Measurements from ENCODE around the gene CENATAC.
A peak's percentile ranks its signal among the peaks of the same experiment; 100 is the strongest.
"Not testable (repeated sequence)": the region's sequence is repeated elsewhere in the genome, so short reads cannot be mapped to it uniquely, and the experiment has no call there.

The CENATAC gene

DNA sequence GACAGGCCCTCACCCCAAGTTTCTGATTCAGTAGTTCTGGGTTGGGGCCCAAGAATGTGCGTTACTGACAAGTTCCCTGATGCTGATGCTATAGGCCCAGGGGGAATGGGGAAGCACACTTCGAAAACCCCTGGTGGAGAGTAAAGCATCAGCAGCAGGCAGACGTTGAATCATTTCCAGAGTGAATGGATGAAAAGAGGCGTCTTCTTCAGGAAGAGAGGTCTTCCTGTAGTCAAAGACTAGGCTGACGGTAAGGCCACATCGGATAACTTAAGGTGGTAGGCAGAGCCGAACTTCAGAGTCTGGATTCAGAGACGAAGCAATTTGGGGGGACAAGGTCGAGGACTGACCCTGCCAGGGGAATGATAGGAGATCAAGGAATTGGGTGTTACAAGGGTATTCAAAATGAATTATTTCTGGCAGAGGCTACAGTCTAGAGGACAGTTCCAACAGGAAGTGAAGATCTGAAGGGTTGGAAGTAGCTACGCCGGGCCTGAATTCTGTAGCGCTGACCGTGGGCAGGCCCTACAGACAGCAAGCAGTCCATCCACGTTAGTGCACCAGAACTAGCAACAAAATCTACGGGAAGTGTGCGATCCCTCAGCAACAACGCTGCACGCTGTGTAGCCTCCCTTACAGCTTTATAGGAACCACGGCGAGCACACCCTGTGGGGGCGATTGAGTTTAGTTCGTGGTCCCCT lies 862 bp upstream of the CENATAC start:
- DNase-seq, result no peak

DNA sequence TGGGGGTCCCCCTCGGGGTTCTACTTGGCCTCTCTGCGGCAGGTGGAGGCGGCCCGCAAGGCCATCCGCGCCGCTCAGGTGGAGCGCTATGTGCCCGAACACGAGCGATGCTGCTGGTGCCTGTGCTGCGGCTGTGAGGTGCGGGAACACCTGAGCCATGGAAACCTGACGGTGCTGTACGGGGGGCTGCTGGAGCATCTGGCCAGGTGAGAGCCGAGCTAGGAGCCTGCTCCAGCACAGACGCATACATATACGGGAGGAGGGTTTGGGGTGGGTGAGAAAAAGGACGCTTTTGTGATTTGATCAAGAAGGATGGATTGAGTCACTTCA lies 415 bp downstream of the CENATAC start:
- DNase-seq, result no peak

DNA sequence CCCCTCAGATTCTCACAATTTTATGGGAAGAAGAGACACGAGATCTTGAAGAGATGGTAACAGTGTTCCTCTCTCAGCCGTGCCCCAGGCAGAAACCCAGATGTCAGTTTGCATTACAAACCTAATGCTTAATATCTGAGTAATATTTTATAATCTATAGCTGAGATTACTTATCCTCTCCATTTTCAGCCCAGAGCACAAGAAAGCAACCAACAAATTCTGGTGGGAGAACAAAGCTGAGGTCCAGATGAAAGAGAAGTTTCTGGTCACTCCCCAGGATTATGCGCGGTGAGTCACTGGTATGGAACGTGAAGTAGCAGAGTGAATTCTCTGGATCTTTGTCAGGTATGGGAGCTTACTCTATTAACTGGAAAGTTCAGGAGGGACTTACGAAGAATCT lies 884 bp downstream of the CENATAC start:
- no peak for DNase-seq

DNA sequence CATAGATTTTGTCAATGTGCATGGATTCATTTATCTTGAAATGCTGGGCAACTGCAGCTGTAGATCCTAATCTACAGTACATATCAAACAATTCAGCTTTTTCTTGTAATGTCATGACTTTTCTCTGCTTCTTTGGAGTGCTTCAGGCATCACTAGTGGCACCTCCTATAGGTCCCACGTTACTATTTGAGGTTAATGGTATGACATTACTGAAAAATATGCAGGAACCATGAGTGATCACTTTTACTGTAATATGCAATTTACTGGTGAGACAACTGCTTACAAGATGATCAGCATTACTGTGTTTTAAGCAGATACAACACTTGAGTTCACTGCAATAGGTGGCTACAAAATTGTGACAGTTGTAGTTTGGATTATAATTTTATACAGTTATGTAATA lies 3.0 kb downstream of the CENATAC start:
- DNase-seq, result no peak

DNA sequence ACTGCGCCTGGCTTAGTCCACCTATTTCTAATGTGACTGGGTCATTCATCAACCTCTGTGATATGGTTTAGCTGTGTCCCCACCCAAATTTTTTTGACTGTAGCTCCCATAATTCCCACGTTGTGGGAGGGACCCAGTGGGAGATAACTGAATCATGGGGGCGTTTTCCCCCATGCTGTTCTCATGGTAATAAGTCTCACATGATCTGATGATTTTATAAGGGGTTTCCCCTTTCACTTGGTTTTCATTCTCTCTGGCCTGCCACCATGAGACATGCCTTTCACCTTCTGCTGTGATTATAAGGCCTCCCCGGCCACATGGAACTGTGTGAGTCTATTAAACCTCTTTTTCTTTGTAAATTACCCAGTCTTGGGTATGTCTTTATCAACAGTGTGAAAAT lies 8.7 kb downstream of the CENATAC start:
- no peak for DNase-seq

DNA sequence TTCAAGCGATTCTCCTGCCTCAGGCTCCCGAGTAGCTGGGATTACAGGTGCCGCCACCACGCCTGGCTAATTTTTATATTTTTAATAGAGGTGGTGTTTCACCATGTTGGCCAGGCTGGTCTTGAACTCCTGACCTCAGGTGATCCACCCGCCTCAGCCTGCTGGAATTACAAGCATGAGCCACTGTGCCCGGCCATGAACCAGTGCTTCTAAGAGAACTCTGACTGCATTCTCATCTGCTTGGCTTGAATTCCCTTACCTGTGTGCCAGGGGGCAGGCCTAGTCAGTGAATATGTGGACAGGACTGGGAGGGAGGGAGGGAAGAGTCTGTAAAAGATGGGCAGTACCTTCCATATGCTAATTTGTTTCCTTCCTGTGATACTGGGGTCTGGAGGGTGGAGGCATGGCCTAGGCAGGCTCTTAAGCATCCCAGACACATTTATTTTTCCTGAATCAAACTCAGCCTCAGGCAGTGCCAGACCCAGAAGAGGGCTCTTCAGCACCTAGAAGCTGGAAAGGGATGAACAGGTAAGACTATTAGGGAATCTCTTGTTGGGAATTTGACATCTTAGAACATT lies 13.6 kb downstream of the CENATAC start:
- DNase-seq, result no peak

DNA sequence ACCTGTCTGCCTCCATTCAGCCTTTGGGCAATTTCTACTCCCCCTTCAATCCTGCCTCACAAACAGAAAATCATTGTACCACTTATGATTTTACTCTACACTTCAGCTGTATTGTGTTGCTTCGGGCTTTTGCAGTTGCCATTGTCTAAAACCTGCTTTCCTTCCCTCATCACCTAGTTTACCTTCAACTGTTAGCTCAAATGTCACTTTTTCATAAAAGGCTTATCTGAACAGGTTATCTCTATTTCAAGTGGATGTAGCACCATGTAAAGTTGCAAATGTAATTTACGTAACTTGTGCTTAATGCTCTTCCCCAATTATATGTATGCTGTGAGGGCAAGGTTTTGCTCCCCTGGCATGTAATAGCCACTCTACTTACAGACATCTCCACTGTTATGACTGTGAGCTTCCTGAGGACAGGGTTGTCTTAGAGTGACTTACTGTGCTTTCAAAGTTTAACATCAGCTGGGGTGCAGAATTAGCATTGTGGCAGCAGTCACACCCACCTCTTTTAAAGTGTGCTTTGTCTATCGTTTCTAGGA lies 14.8 kb downstream of the CENATAC start:
- DNase-seq, result no peak

DNA sequence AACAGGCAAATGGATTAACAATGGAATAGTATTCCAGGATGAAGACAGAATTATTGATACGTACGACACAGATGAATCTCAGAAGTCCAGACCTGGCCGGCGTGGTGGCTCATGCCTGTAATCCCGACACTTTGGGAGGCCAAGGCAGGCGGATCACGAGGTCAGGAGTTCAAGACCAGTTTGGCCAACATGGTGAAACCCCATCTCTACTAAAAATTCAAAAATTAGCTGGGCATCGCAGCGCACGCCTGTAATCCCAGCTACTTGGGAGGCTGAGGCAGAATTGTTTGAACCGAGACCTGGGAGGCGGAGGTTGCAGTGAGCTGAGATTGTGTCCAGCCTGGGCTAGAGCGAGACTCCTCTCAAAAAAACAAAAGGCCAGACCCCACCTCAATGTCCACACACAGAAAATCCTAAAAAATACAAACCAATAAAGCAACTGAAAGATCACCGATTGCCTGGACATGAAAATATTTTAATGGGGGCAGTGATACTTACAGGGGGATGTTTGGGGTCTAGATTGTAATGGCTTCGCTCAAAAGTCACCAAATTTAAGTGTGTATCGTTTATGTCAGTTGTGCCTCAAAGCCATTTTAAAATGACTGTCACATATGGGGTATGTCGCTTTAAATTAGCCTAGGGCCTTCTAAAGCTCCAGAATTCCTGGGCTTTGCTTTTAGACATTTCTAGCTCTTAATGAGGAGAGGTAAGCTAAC lies 16.4 kb downstream of the CENATAC start:
- DNase-seq, result no peak

DNA sequence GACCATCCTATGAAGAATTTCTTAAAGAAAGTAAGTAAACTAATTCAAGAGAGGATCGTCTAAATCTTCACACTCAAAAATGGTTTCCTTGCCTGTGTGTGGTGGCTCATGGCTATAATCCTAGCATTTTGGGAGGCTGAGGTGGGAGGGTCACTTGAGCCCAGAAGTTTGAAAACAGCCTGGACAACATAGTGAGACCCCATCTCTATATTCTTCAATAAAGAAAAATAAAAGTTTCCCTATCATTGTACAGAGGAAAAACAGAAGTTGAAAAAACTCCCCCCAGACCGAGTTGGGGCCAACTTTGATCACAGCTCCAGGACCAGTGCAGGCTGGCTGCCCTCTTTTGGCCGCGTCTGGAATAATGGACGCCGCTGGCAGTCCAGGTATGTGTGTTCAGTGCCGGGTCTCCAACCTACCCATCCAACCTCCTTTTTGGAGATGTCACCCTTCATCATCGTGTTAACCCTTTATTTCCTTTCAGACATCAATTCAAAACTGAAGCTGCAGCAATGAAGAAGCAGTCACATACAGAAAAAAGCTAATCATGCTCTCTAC lies 17.2 kb downstream of the CENATAC start:
- DNase-seq, result no peak

DNA sequence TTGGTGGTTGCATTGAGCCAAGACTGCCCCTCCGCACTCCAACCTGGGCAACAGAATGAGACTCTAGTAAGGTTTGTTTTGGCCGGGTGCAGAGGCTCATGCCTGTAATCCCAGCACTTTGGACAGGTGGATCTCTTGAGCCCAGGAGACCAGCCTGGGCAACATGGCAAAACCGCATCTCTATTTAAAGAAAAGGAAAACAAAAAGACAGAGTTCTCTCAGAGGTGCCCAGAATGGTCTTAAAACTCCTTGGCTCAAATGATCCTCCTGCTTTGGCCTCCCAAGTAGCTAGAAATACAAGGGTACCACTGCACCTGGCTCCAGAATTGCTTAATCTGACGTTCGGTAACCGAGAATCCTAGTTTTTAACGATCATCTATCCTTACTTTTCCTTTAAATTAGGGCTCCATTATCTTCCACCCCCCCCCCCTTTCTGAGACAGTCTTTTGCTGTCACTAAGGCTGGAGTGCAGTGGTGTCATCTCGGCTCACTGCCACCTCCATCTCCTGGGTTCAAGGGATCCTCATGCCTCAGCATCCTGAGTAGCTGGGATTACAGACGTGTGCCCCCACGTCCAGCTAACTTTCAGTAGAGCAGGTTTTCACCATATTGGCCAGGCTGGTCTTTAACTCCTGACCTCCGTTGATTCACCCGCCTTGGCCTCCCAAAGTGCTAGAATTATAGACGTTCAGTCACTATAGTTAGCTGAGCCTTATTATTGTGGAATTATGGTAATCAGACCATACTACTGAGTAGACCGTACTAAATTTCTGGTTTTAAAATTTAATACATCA lies 18.5 kb downstream of the CENATAC start:
- DNase-seq, result no peak

DNA sequence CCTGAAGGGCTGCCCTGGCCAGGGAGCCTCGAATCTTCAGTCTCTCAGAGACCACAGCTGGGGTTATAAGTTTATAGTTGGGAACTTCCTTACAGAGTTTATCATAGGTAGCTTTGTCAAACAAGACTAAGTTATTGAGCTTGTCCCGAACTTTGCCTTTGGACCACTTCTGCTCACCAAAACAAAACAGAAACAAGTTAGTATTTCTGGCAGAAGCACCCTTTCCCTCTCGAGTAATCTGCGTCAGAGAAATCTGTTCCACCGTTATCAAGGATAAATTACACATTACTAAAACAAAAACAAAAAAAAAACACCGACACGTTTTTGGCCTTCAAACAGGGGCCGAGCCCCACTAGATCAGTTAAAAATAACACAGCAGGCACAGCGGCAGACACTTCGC lies 19.4 kb downstream of the CENATAC start:
- not testable (repeated sequence) for DNase-seq

DNA sequence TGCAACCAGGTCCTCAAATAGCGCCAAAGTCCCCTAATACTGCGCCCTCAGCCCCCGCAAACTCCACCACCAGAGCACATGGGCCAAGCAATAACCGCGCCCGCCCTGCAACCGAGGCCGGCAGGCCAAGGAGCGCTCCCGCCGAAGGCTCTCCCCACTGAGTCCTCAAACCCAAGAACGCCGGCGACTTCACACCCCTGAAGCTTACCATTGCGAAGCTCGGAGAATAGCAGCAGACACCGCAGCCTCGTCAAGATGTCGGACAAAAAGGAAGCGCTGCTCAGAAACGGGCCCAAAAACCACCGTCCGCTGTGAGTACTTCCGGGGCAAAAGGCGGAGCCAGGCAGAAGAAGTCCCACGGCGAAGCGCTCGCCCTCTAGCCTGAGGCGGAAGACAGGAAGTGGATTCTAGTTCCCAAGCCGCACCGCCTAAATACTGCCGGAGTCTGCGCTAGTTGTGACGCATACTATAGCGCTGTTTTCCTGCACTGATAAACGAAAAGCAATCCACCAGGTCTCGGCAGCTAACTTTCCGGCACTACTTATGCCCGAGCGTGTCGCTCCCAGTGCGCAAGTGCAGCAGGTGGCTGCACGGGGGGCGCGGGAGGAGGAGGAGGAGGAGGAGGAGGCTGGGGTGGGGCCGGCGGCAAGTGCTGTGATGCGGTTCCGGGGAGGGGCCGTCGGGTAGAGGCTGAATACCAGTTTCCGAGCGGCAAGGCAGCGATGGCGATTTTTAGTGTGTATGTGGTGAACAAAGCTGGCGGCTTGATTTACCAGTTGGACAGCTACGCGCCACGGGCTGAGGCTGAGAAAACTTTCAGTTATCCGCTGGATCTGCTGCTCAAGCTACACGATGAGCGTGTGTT lies 20.4 kb downstream of the CENATAC start, which contains the start of the genes RPS25 and TRAPPC4:
RPS25 (minus strand) TSS at position 270 of the 865 bp plus-strand sequence; CDS start at position 211, 59 bp downstream.
TRAPPC4 (plus strand) TSS at position 693 of the 865 bp plus-strand sequence; CDS start at position 723, 30 bp downstream.
- DNase-seq, result peak; percentile 75

DNA sequence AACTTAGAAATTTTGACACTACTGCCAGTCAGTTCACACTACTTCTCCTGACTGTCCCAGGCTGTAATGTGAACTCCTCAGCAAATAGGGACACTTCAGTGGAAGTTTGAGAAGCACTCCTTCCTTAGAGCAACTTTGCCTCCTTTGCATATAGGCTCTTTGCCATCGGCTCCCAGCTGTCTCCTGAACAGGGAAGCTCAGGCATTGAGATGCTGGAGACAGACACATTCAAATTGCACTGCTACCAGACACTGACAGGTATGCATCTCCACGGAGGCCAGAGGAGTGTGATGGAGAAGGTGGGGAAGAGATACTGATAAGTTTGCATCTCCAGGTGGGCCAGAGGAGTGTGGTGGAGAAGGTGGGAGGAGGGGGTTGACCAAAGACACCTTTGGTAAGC lies 22.1 kb downstream of the CENATAC start:
- DNase-seq, result no peak

DNA sequence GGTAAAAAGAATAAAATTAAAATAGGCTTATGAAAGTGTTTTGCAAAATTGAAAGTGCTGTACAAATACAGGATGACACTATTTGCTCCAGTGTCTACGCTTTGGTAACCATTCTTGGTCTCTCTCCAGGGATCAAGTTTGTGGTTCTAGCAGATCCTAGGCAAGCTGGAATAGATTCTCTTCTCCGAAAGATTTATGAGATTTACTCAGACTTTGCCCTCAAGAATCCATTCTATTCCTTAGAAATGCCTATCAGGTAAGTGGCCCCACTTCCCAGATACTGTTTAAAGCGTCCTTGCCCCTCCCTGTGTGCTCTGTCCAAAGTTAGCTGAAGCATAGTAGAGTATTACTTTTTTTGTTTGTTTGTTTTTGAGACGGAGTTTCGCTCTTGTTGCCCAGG lies 23.7 kb downstream of the CENATAC start:
- DNase-seq, result no peak

DNA sequence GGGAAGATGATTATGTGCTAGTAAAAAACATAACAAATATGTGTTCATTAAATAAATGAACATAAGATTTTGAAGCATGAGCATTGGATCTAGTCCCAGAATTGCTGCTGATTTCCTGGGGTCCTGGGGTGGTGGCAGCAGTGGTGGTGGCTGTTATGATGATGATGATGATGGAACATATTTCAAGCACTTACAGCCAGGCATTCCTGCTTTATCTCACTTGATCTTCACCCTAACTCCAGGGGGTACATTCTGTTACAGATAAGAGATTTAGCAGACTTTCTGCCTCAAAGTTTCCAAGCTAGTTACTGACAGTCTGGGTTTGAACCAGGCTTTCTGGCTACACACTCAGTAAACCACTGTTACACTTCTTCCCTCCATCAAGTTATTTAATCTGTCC lies 25.8 kb downstream of the CENATAC start:
- no peak for DNase-seq

DNA sequence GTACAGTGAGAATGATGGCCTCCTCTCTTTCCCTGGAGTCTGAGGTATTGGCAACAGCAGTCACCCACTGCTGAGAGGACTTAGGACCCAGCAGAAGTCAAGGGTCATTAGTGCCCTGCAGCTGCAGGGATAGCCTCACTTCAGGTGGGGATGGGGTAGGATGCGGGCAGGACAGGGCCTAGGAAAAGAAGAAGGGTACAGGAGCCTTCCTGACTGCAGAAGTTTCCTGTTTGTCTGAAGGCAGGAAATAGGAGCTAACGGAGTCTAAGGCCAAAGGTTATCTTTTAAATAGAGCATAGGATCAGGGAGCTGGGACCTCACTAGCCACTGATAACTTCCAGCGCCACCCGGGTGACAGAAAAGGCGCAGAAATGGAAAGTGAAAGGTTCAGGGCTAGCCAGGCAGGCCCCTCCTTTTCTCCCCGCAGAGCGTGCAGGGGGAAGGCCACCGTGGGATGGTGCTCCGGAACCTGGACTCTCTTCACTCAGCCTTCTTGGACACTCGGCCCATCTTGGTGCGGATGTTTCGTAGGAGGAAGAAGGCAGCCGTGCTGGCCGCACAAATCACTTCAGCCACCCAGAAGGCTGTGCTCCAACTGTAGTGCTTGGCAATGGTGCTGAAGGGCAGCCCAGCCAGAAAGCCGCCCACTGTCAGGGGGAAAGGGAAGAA lies 26.6 kb downstream of the CENATAC start:
- DNase-seq, result no peak

DNA sequence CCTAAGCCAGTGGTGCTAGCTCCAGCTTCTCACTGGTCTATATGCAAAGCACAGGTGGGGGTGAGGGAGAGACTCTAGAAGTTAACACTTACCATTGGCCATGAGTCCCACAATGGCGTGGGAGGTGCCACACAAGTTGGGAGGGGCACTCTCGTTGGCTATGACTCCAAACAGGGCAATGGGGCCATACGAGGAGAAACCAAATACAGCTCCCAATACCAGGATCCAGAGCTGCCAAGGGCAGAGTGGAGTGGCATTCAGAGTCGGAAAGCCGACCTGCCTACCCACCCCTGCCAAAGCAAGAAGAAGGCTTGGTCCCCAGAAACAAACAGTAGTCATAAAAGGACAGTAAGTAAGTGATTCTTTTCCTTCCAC lies 27.1 kb downstream of the CENATAC start:
- DNase-seq, result no peak

DNA sequence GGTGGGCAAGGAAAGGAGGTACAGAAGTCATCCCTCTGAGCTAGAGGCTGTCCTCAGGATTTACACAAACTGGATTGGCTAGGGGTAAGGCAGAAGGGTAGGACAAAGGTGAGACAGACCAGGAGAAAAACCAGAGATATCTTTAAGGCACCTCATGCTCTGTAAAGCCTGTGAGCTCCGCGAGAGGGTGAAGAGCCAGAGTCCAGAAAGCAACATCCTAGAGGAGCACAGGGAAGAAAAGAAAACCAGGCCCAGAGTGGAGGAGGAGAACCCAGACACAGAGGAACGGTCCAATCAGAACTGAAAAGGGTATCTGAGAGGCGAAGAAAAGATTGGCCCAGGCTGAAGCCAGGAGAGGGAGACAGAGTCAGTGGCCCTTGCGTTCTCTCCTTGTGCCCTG lies 27.6 kb downstream of the CENATAC start:
- DNase-seq, result no peak

DNA sequence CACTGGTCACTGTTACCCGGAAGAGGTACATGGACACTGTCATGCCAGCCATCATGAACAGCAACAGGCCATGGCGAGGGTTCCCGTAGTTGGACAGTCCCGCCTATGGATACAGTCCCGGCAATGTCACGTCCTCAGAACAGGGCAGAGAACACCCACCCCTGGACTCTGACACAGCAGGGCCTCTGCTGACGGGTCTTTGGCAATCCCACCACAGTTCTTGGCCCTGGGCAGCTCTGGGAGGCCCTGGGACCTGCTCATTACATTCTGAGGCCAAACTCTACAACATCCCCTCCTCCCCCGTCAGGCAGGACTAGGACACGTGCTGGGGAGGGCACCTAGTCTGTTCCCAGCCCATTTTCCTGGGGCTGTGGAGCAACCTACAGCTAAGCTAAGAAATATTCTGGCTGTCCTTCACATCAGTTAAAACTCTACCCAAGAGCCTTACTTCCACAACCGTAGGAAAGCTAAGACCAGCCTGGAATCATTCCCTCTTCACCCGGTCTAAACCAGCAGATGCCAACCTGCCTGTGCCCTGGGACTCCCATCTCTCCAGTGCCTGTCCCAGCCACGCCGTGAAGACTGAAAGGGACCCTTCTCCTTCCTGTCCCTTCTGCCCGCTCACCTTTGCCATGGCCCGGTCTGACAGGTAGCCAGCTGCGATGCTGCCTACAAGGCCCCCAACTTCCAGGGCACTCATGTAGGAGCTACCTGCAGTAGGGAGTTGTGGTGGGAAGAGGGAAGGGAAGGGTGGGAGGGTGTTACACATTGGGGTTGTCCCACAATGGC lies 28.2 kb downstream of the CENATAC start:
- DNase-seq, result no peak

DNA sequence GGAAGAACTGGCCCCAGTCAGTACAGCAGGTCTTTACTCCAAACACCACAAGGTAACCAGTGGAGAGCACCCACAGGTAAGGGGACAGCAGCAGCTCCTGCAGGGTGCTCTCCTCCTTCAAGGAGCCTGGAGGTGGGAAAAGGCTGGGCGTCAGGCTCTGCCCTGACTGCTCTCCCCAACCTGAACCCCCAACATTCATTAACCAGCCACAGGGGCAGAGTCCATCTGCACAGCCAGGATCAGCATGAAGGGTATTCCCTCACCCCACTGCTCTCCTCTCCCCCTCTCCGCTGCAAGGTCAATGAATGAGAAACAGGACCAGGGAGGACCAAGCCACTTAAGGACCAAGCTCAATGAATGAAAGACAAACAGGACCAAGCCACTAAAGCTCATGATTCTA lies 29.0 kb downstream of the CENATAC start:
- no peak for DNase-seq

Data from NCI-H2171 (cell line).